Keratinocyte (primary cell): ENCODE measurements around the gene FGF10. TPM values are rescaled to one million over a fixed set of nuclear protein-coding genes. Genes with fewer than 3 reads are reported as not detected.

Experiments used
- DNase-seq: peaks from one replicate; pipeline ENCODE4 v3.0.0-alpha.2; 2011; ENCODE audit warnings: low read depth, missing footprints, low spot score
- FAIRE-seq: peaks from 2 replicates; lab custom pipeline; 2011; peaks lifted over from hg19 to GRCh38; lab: Jason Lieb, UNC
- H2AFZ ChIP-seq: 2 replicates; pipeline ENCODE4 v1.6.0; 2012; ENCODE audit warnings: low read length, control low read depth, inconsistent platforms; ENCODE audit not compliant: control insufficient read depth
- H3K27ac ChIP-seq: 2 replicates; pipeline ENCODE4 v1.5.1; 2011; ENCODE audit warnings: low read length; ENCODE audit not compliant: control insufficient read depth, insufficient read depth
- H3K27me3 ChIP-seq: 3 replicates; pipeline ENCODE4 v1.6.0; 2011; ENCODE audit warnings: low read length; ENCODE audit not compliant: control insufficient read depth, insufficient read depth; ENCODE audit errors: extremely low read depth
- H3K36me3 ChIP-seq, 2 experiments: 2 replicates in 1 of 2; 3 replicates in 1 of 2; pipeline ENCODE4 v1.5.1; 2011; ENCODE audit warnings: low read length in 2 of 2, mild to moderate bottlenecking in 1 of 2; ENCODE audit not compliant: control insufficient read depth in 2 of 2, insufficient read depth in 2 of 2; ENCODE audit errors: extremely low read depth in 1 of 2
- H3K4me1 ChIP-seq: 3 replicates; pipeline ENCODE4 v1.5.1; 2011; ENCODE audit warnings: low read length; ENCODE audit not compliant: control insufficient read depth, insufficient read depth; ENCODE audit errors: extremely low read depth
- H3K4me2 ChIP-seq: 3 replicates; pipeline ENCODE4 v1.6.0; 2011; ENCODE audit warnings: low read depth, low read length; ENCODE audit not compliant: control insufficient read depth, insufficient read depth; ENCODE audit errors: extremely low read depth
- H3K4me3 ChIP-seq, 3 experiments: fragments of 200-600 bp in 1 of 3; sonication (generic) in 1 of 3; 2 replicates in 2 of 3; 3 replicates in 1 of 3; pipeline ENCODE4 v1.5.1; 2011 to 2016; ENCODE audit warnings: low read length in 3 of 3, mild to moderate bottlenecking in 3 of 3, control low read depth in 2 of 3, inconsistent platforms in 1 of 3, low read depth in 1 of 3, mixed read lengths in 1 of 3, mixed run types in 1 of 3, moderate library complexity in 1 of 3; ENCODE audit not compliant: control insufficient read depth in 2 of 3, insufficient read depth in 2 of 3; ENCODE audit errors: extremely low read depth in 1 of 3
- H3K79me2 ChIP-seq: 2 replicates; pipeline ENCODE4 v1.6.0; 2012; ENCODE audit warnings: low read length; ENCODE audit not compliant: control insufficient read depth, insufficient read depth
- H3K9ac ChIP-seq: 3 replicates; pipeline ENCODE4 v1.6.0; 2011; ENCODE audit warnings: low read length; ENCODE audit not compliant: control insufficient read depth, insufficient read depth; ENCODE audit errors: extremely low read depth
- H3K9me1 ChIP-seq: 3 replicates; pipeline ENCODE4 v1.6.0; 2011; ENCODE audit warnings: low read length; ENCODE audit not compliant: control insufficient read depth, insufficient read depth; ENCODE audit errors: extremely low read depth
- H3K9me3 ChIP-seq: 2 replicates; pipeline ENCODE4 v1.5.1; 2012; ENCODE audit warnings: low read depth, low read length; ENCODE audit not compliant: control insufficient read depth
- H4K20me1 ChIP-seq: 3 replicates; pipeline ENCODE4 v1.6.0; 2011; ENCODE audit warnings: low read length; ENCODE audit not compliant: control insufficient read depth, insufficient read depth; ENCODE audit errors: extremely low read depth
- EZH2 ChIP-seq: IDR thresholded peaks from one replicate; pipeline ENCODE4 v1.6.1; 2012; ENCODE audit warnings: inconsistent platforms, mild to moderate bottlenecking, low read length, moderate library complexity
- dilution Hi-C: fragments of 300-500 bp; cut with MboI; formaldehyde crosslinking; loops from one replicate; pipeline ENCODE4 v1.7.0; 2020; ENCODE audit warnings: low sequenced_read_pairs; ENCODE audit not compliant: extremely low pct_ligation_motif_present
- polyA plus RNA-seq, 5 experiments: library from polyadenylated mRNA; depleted of rRNA in 3 of 5; stranded (reverse) in 3 of 5; stranded (forward) in 1 of 5; unstranded in 1 of 5; fragments of >200 nt; gene quantifications; 1 replicate in 1 of 5; 2 replicates in 3 of 5; 3 replicates in 1 of 5; pipeline versions ENCODE4 v1.2.1 to v1.2.3, GENCODE V29; 2011 to 2012; ENCODE audit warnings: missing spikeins in 2 of 5, low read depth in 1 of 5, low replicate concordance in 1 of 5
- TF ChIP-seq, protein P1 (sequence below), 3 experiments: IDR thresholded peaks in 1 of 3; conservative IDR thresholded peaks in 1 of 3; optimal IDR thresholded peaks in 1 of 3; 2 replicates in 2 of 3; 3 replicates in 1 of 3; pipeline versions ENCODE3 to v1.5.1; 2011; ENCODE audit warnings: low read length in 3 of 3, mild to moderate bottlenecking in 3 of 3, moderate library complexity in 2 of 3, control low read depth in 1 of 3, inconsistent platforms in 1 of 3; ENCODE audit not compliant: insufficient read depth in 2 of 3; ENCODE audit errors: extremely low read depth in 1 of 3

Gene FGF10
- polyA plus RNA-seq, 1 donor (not counting 4 experiments of a cell fraction or from before 2014, with no cell fraction given) = not detected

DNA sequence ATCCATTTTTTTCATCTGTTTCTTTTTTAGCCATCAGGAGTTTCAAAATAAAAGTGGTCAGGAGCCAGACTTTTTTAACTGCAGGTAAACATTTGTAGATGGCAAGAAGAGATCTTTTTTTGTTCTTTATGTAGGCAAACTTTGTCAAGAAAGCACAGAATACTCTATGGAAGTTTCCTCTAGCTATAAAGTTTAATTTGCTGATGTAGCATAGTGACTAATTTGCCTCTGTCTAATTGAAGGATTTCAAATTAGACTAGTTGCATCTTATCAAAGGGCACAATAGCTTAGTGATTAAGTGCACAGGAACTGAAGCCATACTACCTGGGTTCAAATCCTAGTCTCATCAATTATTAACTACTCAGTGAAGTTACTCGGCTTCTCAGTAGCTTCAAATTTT, 22.0 kb downstream of the FGF10 start:
- H3K27me3 ChIP-seq = no peaks in the 10 kb centered on the region

DNA sequence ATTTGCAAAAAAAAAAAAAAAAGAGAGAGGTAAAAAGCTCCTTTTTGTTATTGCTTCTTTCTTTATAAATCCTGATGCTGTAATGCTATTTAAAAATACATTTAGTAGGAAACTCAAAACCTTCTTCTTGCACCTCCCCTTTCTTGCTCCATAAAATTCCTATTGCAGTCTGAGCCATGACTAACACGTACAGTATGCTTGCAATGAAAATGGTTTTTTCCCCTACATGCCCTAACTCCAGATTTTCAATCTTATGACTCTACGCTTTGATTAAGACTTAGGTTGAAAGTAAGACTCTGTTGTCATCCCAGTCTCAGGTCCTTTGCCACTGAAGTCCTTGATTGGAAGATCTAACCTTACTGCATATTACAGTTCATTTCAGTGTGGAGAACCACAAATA, 23.9 kb downstream of the FGF10 start:
- dilution Hi-C loops = no loop called here
- H3K27me3 ChIP-seq = no peaks in the 10 kb centered on the region
- FAIRE-seq = no peak
- DNase-seq = no peak
- no peak overlapping the region for H2AFZ ChIP-seq
- no peak overlapping the region for H3K9ac ChIP-seq
- no peak overlapping the region for H3K4me2 ChIP-seq
- H3K9me1 ChIP-seq = no peaks in the 10 kb centered on the region
- no peaks in the 10 kb centered on the region for H3K79me2 ChIP-seq
- no peaks in the 10 kb centered on the region for H3K4me1 ChIP-seq
- H3K36me3 ChIP-seq = no peaks in the 10 kb centered on the region
- H3K4me3 ChIP-seq = no peak overlapping the region
- H4K20me1 ChIP-seq = no peaks in the 10 kb centered on the region
- H3K9me3 ChIP-seq = no peaks in the 10 kb centered on the region
- TF ChIP-seq, protein P1, sequence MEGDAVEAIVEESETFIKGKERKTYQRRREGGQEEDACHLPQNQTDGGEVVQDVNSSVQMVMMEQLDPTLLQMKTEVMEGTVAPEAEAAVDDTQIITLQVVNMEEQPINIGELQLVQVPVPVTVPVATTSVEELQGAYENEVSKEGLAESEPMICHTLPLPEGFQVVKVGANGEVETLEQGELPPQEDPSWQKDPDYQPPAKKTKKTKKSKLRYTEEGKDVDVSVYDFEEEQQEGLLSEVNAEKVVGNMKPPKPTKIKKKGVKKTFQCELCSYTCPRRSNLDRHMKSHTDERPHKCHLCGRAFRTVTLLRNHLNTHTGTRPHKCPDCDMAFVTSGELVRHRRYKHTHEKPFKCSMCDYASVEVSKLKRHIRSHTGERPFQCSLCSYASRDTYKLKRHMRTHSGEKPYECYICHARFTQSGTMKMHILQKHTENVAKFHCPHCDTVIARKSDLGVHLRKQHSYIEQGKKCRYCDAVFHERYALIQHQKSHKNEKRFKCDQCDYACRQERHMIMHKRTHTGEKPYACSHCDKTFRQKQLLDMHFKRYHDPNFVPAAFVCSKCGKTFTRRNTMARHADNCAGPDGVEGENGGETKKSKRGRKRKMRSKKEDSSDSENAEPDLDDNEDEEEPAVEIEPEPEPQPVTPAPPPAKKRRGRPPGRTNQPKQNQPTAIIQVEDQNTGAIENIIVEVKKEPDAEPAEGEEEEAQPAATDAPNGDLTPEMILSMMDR (optimal IDR thresholded peaks at IDR 0.05 in 1 of 3, IDR thresholded peaks at IDR 0.05 in 1 of 3, conservative IDR thresholded peaks at IDR 0.05 in 1 of 3; ENCODE audit: extremely low read depth in 1 of 3, insufficient read depth in 2 of 3, low read length in 3 of 3) = no peak
- TF ChIP-seq EZH2 = no peak
- no peak overlapping the region for H3K27ac ChIP-seq

More for the DNA sequence above, 22.0 kb downstream of the FGF10 start:
- no peaks in the 10 kb centered on the region for H3K79me2 ChIP-seq
- H3K9me3 ChIP-seq = no peaks in the 10 kb centered on the region
- H3K4me1 ChIP-seq = no peaks in the 10 kb centered on the region
- H3K9me1 ChIP-seq = no peaks in the 10 kb centered on the region
- TF ChIP-seq, protein P1 (optimal IDR thresholded peaks at IDR 0.05 in 1 of 3, IDR thresholded peaks at IDR 0.05 in 1 of 3, conservative IDR thresholded peaks at IDR 0.05 in 1 of 3; ENCODE audit: extremely low read depth in 1 of 3, insufficient read depth in 2 of 3, low read length in 3 of 3) = no peak
- TF ChIP-seq EZH2 = no peak
- dilution Hi-C loops = no loop called here
- H3K9ac ChIP-seq = no peak overlapping the region
- H3K4me2 ChIP-seq = no peak overlapping the region
- H4K20me1 ChIP-seq = no peaks in the 10 kb centered on the region
- no peaks in the 10 kb centered on the region for H3K36me3 ChIP-seq
- H2AFZ ChIP-seq = no peak overlapping the region
- no peak overlapping the region for H3K27ac ChIP-seq
- H3K4me3 ChIP-seq = no peak overlapping the region
- FAIRE-seq (no peak), DNase-seq (no peak)
